Measurements from ENCODE around the gene FIGNL2. TPM values are rescaled to one million over a fixed set of nuclear protein-coding genes. Genes with fewer than 3 reads are reported as not detected.

FIGNL2 gene
- total RNA-seq, 4 donors from 2014 or later: 0.17 to 0.49 (median 0.29) TPM; not detected in 1

DNA sequence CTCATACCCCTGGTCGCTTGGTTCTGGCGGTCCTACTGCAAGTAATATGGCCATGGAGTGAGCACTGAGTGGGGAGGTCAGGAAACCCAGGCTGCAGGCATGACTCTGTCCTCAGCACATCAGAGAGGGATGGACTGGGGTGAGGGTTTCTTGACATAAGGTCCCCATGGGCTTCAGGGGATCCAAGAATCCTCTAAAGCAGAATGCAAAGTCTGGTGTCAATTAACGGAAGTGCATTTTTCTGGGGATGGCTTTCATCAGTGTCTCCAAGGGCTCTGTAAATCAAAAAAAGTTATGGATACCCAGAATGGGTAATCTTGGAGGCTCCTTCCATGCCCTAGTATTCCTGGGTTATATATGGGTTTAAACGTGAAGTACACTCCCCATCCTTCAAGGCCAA is 3.7 kb downstream of the FIGNL2 start:
- 81 to 83% methylated on average over 4 of the region's 4 CpGs for WGBS, 2 donors
- intact Hi-C loops (cut with DNase I; ENCODE audit: low total_unique reads): no loop called here
- H3K4me3 ChIP-seq (ENCODE audit: low read depth, poor library complexity, severe bottlenecking): no peak overlapping the region
- DNase-seq (ENCODE audit: low spot score in 2 of 2): no peak
- TF ChIP-seq, protein P1, sequence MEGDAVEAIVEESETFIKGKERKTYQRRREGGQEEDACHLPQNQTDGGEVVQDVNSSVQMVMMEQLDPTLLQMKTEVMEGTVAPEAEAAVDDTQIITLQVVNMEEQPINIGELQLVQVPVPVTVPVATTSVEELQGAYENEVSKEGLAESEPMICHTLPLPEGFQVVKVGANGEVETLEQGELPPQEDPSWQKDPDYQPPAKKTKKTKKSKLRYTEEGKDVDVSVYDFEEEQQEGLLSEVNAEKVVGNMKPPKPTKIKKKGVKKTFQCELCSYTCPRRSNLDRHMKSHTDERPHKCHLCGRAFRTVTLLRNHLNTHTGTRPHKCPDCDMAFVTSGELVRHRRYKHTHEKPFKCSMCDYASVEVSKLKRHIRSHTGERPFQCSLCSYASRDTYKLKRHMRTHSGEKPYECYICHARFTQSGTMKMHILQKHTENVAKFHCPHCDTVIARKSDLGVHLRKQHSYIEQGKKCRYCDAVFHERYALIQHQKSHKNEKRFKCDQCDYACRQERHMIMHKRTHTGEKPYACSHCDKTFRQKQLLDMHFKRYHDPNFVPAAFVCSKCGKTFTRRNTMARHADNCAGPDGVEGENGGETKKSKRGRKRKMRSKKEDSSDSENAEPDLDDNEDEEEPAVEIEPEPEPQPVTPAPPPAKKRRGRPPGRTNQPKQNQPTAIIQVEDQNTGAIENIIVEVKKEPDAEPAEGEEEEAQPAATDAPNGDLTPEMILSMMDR (IDR thresholded peaks at IDR 0.05): no peak
- no peak for TF ChIP-seq POLR2A (IDR thresholded peaks at IDR 0.05)

DNA sequence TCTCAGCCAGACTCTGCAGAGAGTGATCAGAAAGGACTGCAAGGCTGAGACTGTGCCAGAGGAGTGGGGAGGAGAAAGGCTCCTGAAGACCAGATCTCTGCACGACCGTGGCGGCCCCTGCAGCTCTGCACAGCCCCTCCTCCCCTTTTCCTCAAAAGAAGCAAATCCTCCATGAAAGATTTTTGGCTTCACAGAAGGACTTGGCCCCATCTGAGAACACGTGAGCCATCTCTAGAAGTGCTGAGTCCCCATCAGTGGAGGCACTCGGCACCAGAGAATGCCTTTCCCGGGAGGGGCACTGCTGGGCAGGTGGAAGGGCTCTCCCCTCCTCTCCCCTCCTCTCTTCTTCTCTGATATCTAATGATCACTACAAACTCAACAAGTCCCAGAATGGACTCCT is 6.8 kb downstream of the FIGNL2 start:
- intact Hi-C loops (cut with DNase I; ENCODE audit: low total_unique reads): no loop called here
- WGBS, 2 donors: 40 to 46% methylated on average over 6 of the region's 6 CpGs
- DNase-seq (ENCODE audit: low spot score in 2 of 2): no peak
- H3K4me3 ChIP-seq (ENCODE audit: low read depth, poor library complexity, severe bottlenecking): no peak overlapping the region
- TF ChIP-seq, protein P1 (IDR thresholded peaks at IDR 0.05): no peak
- TF ChIP-seq POLR2A (IDR thresholded peaks at IDR 0.05): no peak

DNA sequence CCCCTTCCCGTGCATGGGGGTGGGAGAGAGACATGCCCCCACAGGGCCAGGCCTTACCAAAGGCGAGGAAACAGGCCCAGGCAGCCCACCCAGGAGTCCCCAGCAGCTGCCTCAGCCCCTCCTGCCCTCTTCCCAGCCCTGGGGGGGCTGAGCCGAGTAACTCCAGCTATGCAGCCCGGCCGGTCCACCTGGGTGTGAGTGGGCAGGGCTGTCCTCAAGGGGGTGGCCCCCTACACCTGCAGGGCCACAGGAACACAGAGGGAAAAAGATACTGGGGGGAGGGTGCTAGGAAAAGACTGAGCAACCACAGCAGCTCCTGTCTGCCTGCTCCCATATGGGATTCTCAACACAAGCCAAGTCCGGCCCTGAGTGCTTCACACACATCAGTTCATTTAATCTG is 7.6 kb downstream of the FIGNL2 start:
- intact Hi-C loops (cut with DNase I; ENCODE audit: low total_unique reads): no loop called here
- DNase-seq (ENCODE audit: low spot score in 2 of 2): no peak
- H3K4me3 ChIP-seq (ENCODE audit: low read depth, poor library complexity, severe bottlenecking): no peak overlapping the region
- WGBS, 2 donors: 77 to 87% methylated on average over 6 of the region's 6 CpGs
- TF ChIP-seq, protein P1 (IDR thresholded peaks at IDR 0.05): no peak
- no peak for TF ChIP-seq POLR2A (IDR thresholded peaks at IDR 0.05)

DNA sequence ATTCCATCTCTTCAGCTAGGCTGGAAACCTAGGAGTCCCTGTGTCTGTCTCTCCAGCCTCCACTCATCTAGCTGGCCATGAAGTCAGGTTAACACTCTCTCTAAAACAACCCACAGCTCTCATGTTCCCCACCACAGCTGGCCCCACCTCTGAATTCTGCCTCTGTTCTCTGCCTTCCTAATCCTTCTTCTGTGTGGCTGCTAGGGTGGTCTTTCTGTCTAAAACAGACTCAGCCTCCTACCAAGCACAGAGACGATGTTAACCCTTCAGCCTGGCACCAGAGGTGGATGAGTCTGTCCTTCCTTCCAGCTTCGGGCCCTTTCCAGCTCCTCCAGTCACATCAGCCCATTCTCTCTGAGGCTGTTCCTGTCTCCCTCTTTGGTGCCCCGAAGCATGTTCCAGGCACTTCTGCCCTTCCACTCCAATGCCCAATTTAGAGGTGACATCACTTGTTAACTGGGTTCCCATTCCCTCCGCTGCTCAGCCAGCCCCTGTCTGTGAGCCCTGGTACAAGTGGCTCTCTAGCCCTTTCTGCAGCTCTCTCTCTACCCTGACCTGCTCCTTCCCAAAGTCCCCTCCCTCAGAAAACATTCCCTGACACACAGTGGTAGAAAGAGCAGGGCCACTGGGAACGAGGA is 9.1 kb downstream of the FIGNL2 start:
- DNase-seq (ENCODE audit: low spot score in 2 of 2): no peak
- intact Hi-C loops (cut with DNase I; ENCODE audit: low total_unique reads): no loop called here
- TF ChIP-seq POLR2A (IDR thresholded peaks at IDR 0.05): no peak
- WGBS, 2 donors: 64 to 68% methylated on average over 5 of the region's 5 CpGs
- no peak overlapping the region for H3K4me3 ChIP-seq (ENCODE audit: low read depth, poor library complexity, severe bottlenecking)

DNA sequence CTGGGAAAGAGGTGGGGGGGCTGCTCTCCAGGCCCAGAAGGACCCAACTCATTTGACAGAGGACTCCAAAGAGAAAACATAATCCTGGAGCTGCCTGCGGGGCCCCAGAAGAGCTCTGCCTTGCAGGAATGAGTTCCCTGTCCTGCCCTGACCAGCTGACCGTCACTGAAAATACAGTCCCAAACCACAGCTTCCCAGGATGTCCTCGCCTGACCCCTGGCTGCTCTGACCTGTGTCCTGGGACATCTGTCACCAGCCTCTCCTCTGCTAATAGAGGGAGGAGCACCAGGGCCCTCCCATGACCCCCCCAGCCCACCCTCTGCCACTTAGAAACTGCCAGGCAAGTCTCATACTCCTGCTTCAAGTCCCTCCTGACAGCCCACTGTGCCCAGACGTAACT is 9.8 kb downstream of the FIGNL2 start:
- 77 to 90% methylated on average over 4 of the region's 4 CpGs for WGBS, 2 donors
- intact Hi-C loops (cut with DNase I; ENCODE audit: low total_unique reads): no loop called here
- no peak for DNase-seq (ENCODE audit: low spot score in 2 of 2)
- TF ChIP-seq, protein P1 (IDR thresholded peaks at IDR 0.05): no peak
- TF ChIP-seq POLR2A (IDR thresholded peaks at IDR 0.05): no peak
- H3K4me3 ChIP-seq (ENCODE audit: low read depth, poor library complexity, severe bottlenecking): no peak overlapping the region

DNA sequence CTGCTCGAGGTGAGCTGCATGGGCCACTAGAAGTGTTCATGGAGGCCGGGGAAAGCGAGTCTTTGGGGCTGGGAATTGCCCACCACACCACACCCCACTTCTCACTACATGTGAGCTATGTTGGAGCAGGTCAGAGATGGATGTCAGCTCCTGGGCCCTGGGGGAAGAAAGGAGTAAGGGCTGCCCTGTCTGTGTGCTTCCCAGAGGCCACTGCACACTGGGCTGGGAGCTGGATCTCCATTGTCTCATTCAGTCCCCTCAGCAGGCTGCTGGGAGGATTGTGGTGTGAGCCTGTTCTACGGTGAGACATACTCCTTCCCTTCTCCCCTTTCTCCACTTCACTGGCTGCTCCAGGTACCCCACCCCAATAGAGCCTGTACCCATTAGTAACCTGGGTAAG is 10.5 kb downstream of the FIGNL2 start:
- intact Hi-C loops (cut with DNase I; ENCODE audit: low total_unique reads): no loop called here
- TF ChIP-seq, protein P1 (IDR thresholded peaks at IDR 0.05): no peak
- TF ChIP-seq POLR2A (IDR thresholded peaks at IDR 0.05): no peak
- no peak for DNase-seq (ENCODE audit: low spot score in 2 of 2)
- H3K4me3 ChIP-seq (ENCODE audit: low read depth, poor library complexity, severe bottlenecking): no peak overlapping the region
- 61% methylated on average over 4 of the region's 4 CpGs for WGBS, 2 donors

Measured in lower leg skin (tissue), 4 donors.